ENCODE measurements around the gene PACSIN2.

- TF ChIP-seq POLR2AphosphoS5 (IDR thresholded peaks at IDR 0.05) (no peak), CTCF (IDR thresholded peaks at IDR 0.05) (no peak), EP300 (IDR thresholded peaks at IDR 0.05) (no peak), POLR2A (IDR thresholded peaks at IDR 0.05) (no peak)
Measured at GRCh38 chr22:43042101-43042780, 27.3 kb upstream of the PACSIN2 start.

Measured in gastroesophageal sphincter (tissue), 3 donors.